BE2C (cell line): Measurements from ENCODE around the gene PPP1R14B.

ENCODE experiments used
- DNase-seq: peaks from one replicate; pipeline ENCODE4 v3.0.0-alpha.2; 2020
- H3K27me3 ChIP-seq: fragments of 250-450 bp; sonication (Bioruptor Pico); 2 replicates; pipeline ENCODE4 v1.5.1; 2020; ENCODE audit warnings: mild to moderate bottlenecking
- H3K36me3 ChIP-seq: fragments of 250-450 bp; sonication (Bioruptor Pico); 2 replicates; pipeline ENCODE4 v1.5.1; 2020; ENCODE audit warnings: mild to moderate bottlenecking
- H3K4me1 ChIP-seq: fragments of 250-450 bp; sonication (Bioruptor Pico); 2 replicates; pipeline ENCODE4 v1.5.1; 2020
- H3K4me3 ChIP-seq: 2 replicates; pipeline ENCODE4 v1.5.1; 2011; ENCODE audit warnings: low read depth, low read length
- H3K9me3 ChIP-seq: fragments of 250-450 bp; sonication (Bioruptor Pico); 2 replicates; pipeline ENCODE4 v1.5.1; 2020
- TF ChIP-seq, protein P1 (sequence below): IDR thresholded peaks from 2 replicates; pipeline ENCODE4 v1.5.1; 2012; ENCODE audit warnings: mild to moderate bottlenecking, low read depth, low read length

PPP1R14B gene

GRCh38 chr11:64222651-64223000 lies 24.1 kb downstream of the PPP1R14B start:
- DNase-seq: no peak

GRCh38 chr11:64220798-64221197 lies 25.9 kb downstream of the PPP1R14B start:
- Histone ChIP-seq H3K27me3 (no peaks in the 10 kb centered on the region), H3K36me3 (no peaks in the 10 kb centered on the region), H3K4me1 (peaks cover 8% of the 10 kb centered on the region), H3K9me3 (no peaks in the 10 kb centered on the region), H3K4me3 (no peak overlapping the region)
- DNase-seq: no peak
- TF ChIP-seq, protein P1, sequence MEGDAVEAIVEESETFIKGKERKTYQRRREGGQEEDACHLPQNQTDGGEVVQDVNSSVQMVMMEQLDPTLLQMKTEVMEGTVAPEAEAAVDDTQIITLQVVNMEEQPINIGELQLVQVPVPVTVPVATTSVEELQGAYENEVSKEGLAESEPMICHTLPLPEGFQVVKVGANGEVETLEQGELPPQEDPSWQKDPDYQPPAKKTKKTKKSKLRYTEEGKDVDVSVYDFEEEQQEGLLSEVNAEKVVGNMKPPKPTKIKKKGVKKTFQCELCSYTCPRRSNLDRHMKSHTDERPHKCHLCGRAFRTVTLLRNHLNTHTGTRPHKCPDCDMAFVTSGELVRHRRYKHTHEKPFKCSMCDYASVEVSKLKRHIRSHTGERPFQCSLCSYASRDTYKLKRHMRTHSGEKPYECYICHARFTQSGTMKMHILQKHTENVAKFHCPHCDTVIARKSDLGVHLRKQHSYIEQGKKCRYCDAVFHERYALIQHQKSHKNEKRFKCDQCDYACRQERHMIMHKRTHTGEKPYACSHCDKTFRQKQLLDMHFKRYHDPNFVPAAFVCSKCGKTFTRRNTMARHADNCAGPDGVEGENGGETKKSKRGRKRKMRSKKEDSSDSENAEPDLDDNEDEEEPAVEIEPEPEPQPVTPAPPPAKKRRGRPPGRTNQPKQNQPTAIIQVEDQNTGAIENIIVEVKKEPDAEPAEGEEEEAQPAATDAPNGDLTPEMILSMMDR: no peak

More at GRCh38 chr11:64222651-64223000, 24.1 kb downstream of the PPP1R14B start:
- TF ChIP-seq, protein P1: no peak
- no peaks in the 10 kb centered on the region for H3K36me3 ChIP-seq
- H3K27me3 ChIP-seq: no peaks in the 10 kb centered on the region
- H3K9me3 ChIP-seq: no peaks in the 10 kb centered on the region
- H3K4me1 ChIP-seq: peaks cover 8% of the 10 kb centered on the region
- no peak overlapping the region for H3K4me3 ChIP-seq

DNA sequence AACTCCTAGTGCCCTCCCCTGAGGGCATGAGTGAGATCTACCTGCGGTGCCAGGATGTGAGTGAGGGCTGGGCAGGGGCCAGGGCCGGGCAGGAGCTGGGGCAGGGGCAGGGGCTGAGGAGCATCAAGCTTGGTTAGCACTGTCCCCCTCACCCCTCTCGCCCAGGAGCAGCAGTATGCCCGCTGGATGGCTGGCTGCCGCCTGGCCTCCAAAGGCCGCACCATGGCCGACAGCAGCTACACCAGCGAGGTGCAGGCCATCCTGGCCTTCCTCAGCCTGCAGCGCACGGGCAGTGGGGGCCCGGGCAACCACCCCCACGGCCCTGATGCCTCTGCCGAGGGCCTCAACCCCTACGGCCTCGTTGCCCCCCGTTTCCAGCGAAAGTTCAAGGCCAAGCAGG lies 26.5 kb downstream of the PPP1R14B start:
- no peaks in the 10 kb centered on the region for H3K9me3 ChIP-seq
- TF ChIP-seq, protein P1: no peak
- DNase-seq: no peak
- no peaks in the 10 kb centered on the region for H3K27me3 ChIP-seq
- H3K4me1 ChIP-seq: peaks cover 8% of the 10 kb centered on the region
- H3K4me3 ChIP-seq: no peak overlapping the region
- no peaks in the 10 kb centered on the region for H3K36me3 ChIP-seq

DNA sequence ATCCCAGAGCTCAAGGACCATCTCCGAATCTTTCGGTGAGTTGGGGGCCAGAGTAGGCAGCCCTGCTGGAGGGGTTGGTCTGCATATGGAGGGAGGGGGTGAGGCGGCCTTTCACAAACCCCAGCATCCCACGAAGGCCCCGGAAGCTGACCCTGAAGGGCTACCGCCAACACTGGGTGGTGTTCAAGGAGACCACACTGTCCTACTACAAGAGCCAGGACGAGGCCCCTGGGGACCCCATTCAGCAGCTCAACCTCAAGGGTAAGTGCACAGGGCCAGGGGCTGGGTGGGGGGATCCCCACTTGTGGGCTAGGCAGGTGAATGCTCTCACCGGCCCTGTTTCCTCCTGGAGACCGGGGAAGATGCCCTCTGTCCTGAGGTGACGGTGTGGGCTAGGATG lies 27.0 kb downstream of the PPP1R14B start:
- TF ChIP-seq, protein P1: no peak

GRCh38 chr11:64219354-64219684 lies 27.4 kb downstream of the PPP1R14B start:
- H3K27me3 ChIP-seq: no peaks in the 10 kb centered on the region
- no peaks in the 10 kb centered on the region for H3K36me3 ChIP-seq
- H3K4me1 ChIP-seq: peaks cover 8% of the 10 kb centered on the region

More for the DNA sequence above, 27.0 kb downstream of the PPP1R14B start:
- no peaks in the 10 kb centered on the region for H3K36me3 ChIP-seq
- no peaks in the 10 kb centered on the region for H3K9me3 ChIP-seq
- DNase-seq: no peak
- H3K4me1 ChIP-seq: peaks cover 8% of the 10 kb centered on the region
- H3K27me3 ChIP-seq: no peaks in the 10 kb centered on the region
- no peak overlapping the region for H3K4me3 ChIP-seq

GRCh38 chr11:64218628-64219353 lies 28.0 kb downstream of the PPP1R14B start:
- peaks cover 8% of the 10 kb centered on the region for H3K4me1 ChIP-seq

More at GRCh38 chr11:64219354-64219684, 27.4 kb downstream of the PPP1R14B start:
- DNase-seq: no peak
- Histone ChIP-seq H3K9me3 (no peaks in the 10 kb centered on the region), H3K4me3 (no peak overlapping the region)
- TF ChIP-seq, protein P1: no peak

More at GRCh38 chr11:64218628-64219353, 28.0 kb downstream of the PPP1R14B start:
- Histone ChIP-seq H3K4me3 (no peak overlapping the region), H3K9me3 (no peaks in the 10 kb centered on the region), H3K36me3 (no peaks in the 10 kb centered on the region), H3K27me3 (no peaks in the 10 kb centered on the region)
- no peak for DNase-seq
- TF ChIP-seq, protein P1: no peak
